RWPE2 (cell line): Measurements from ENCODE around the gene PRKCE.
A peak's percentile ranks its signal among the peaks of the same experiment; 100 is the strongest.

Source experiments
- ATAC-seq: fragments of 200-7000 bp; cut with Tn5 transposase; 3 replicates; pipeline ENCODE4 v1.9.1; 2021; ENCODE audit warnings: low read depth
- DNase-seq: peaks from one replicate; pipeline ENCODE4 v3.0.0-alpha.2; 2020; ENCODE audit warnings: low spot score
- H3K27ac ChIP-seq: fragments of 450-650 bp; 2 replicates; pipeline ENCODE4 v1.5.1; 2017; ENCODE audit warnings: mild to moderate bottlenecking; ENCODE audit not compliant: poor library complexity, severe bottlenecking
- H3K27me3 ChIP-seq: fragments of 250-450 bp; sonication (Bioruptor Pico); 2 replicates; pipeline ENCODE4 v1.5.1; 2021; ENCODE audit warnings: mild to moderate bottlenecking, moderate library complexity; ENCODE audit not compliant: insufficient read depth, poor library complexity, severe bottlenecking
- H3K36me3 ChIP-seq: fragments of 250-450 bp; sonication (Bioruptor Pico); 2 replicates; pipeline ENCODE4 v1.5.1; 2020; ENCODE audit warnings: low read depth, mild to moderate bottlenecking, moderate library complexity
- H3K4me1 ChIP-seq: fragments of 250-450 bp; sonication (Bioruptor Pico); 2 replicates; pipeline ENCODE4 v1.5.1; 2021; ENCODE audit warnings: mild to moderate bottlenecking, moderate library complexity; ENCODE audit not compliant: insufficient read depth, poor library complexity, severe bottlenecking
- H3K4me3 ChIP-seq: fragments of 250-450 bp; sonication (Bioruptor Pico); 2 replicates; pipeline ENCODE4 v1.5.1; 2021; ENCODE audit warnings: mild to moderate bottlenecking, moderate library complexity; ENCODE audit not compliant: severe bottlenecking
- H3K9me3 ChIP-seq: fragments of 250-450 bp; sonication (Bioruptor Pico); 2 replicates; pipeline ENCODE4 v1.5.1; 2021; ENCODE audit warnings: mild to moderate bottlenecking, moderate library complexity; ENCODE audit not compliant: severe bottlenecking
- CTCF ChIP-seq: fragments of 450-650 bp; IDR thresholded peaks from one replicate; pipeline ENCODE4 v1.5.1; 2017; ENCODE audit warnings: mild to moderate bottlenecking, moderate library complexity; ENCODE audit not compliant: poor library complexity, severe bottlenecking

PRKCE gene

GRCh38 chr2:45698554-45698953 lies 47.1 kb downstream of the PRKCE start:
- no peak overlapping the region for H3K27ac ChIP-seq
- peaks cover 10% of the 10 kb centered on the region for H3K4me1 ChIP-seq
- ATAC-seq: no peak
- no peak for TF ChIP-seq CTCF
- DNase-seq: no peak
- no peaks in the 10 kb centered on the region for H3K27me3 ChIP-seq
- H3K4me3 ChIP-seq: no peak overlapping the region
- no peaks in the 10 kb centered on the region for H3K36me3 ChIP-seq
- H3K9me3 ChIP-seq: no peaks in the 10 kb centered on the region

- no peaks in the 10 kb centered on the region for H3K27me3 ChIP-seq
- H3K27ac ChIP-seq: no peak overlapping the region
- DNase-seq (no peak), ATAC-seq (peak; percentile 97)
- peaks cover 10% of the 10 kb centered on the region for H3K4me1 ChIP-seq
- H3K4me3 ChIP-seq: no peak overlapping the region
- TF ChIP-seq CTCF: no peak
- no peaks in the 10 kb centered on the region for H3K36me3 ChIP-seq
- H3K9me3 ChIP-seq: no peaks in the 10 kb centered on the region
Measured at GRCh38 chr2:45699032-45699658, 47.7 kb downstream of the PRKCE start.

- DNase-seq (no peak), ATAC-seq (no peak)
- Histone ChIP-seq H3K4me3 (no peak overlapping the region), H3K4me1 (peaks cover 10% of the 10 kb centered on the region), H3K36me3 (no peaks in the 10 kb centered on the region), H3K27me3 (no peaks in the 10 kb centered on the region), H3K27ac (no peak overlapping the region), H3K9me3 (no peaks in the 10 kb centered on the region)
- TF ChIP-seq CTCF: no peak
Measured at GRCh38 chr2:45700407-45701013, 49.0 kb downstream of the PRKCE start.

- TF ChIP-seq CTCF: no peak
- Histone ChIP-seq H3K27ac (no peak overlapping the region), H3K4me1 (no peaks in the 10 kb centered on the region), H3K4me3 (no peak overlapping the region), H3K27me3 (no peaks in the 10 kb centered on the region), H3K9me3 (no peaks in the 10 kb centered on the region), H3K36me3 (no peaks in the 10 kb centered on the region)
- ATAC-seq (no peak), DNase-seq (no peak)
Measured at GRCh38 chr2:45705233-45705632, 53.8 kb downstream of the PRKCE start.

- no peak for TF ChIP-seq CTCF
- no peaks in the 10 kb centered on the region for H3K4me1 ChIP-seq
- DNase-seq (no peak), ATAC-seq (no peak)
- H3K9me3 ChIP-seq: no peaks in the 10 kb centered on the region
- no peak overlapping the region for H3K4me3 ChIP-seq
- no peaks in the 10 kb centered on the region for H3K27me3 ChIP-seq
- no peak overlapping the region for H3K27ac ChIP-seq
- no peaks in the 10 kb centered on the region for H3K36me3 ChIP-seq
Measured at GRCh38 chr2:45706033-45706432, 54.6 kb downstream of the PRKCE start.
